ENCODE results near the gene RAB9B. TPM values are rescaled to one million over a fixed set of nuclear protein-coding genes. Genes with fewer than 3 reads are reported as not detected.

Gene RAB9B
- total and polyA plus RNA-seq, 2 donors (not counting 1 experiment from before 2014, with no cell fraction given), result 0.50 to 0.90 TPM

GRCh38 chrX:103780336-103781061, 51.6 kb downstream of the RAB9B start:
- Histone ChIP-seq H3K4me2 (ENCODE audit: extremely low read depth, insufficient read depth, low read length) (no peak overlapping the region), H2AFZ (ENCODE audit: low read length) (no peak overlapping the region), H3K4me3 (replicated peaks in 1 of 4; ENCODE audit: control extremely low read depth in 1 of 4, insufficient read depth in 1 of 4, low read depth in 3 of 4, low read length in 4 of 4) (no peak overlapping the region), H3K27ac (ENCODE audit: insufficient read depth, low read length) (no peak overlapping the region), H3K9ac (ENCODE audit: insufficient read depth, low read length) (no peak overlapping the region), H3K9me3 (ENCODE audit: control insufficient read depth, insufficient read depth, low read depth, low read length) (no peaks in the 10 kb centered on the region), H3K79me2 (ENCODE audit: control insufficient read depth, insufficient read depth, low read length) (no peaks in the 10 kb centered on the region), H3K4me1 (ENCODE audit: control insufficient read depth, extremely low read depth, insufficient read depth, low read length) (no peaks in the 10 kb centered on the region), H4K20me1 (ENCODE audit: control insufficient read depth, extremely low read depth, insufficient read depth, low read length) (no peaks in the 10 kb centered on the region), H3K27me3 (ENCODE audit: control insufficient read depth, insufficient read depth, low read length) (peaks cover 8% of the 10 kb centered on the region), H3K36me3 (ENCODE audit: control insufficient read depth, insufficient read depth, low read length) (no peaks in the 10 kb centered on the region)
- DNase-seq (ENCODE audit: low read depth in 2 of 2), result no peak
- no peak for TF ChIP-seq CTCF (conservative IDR thresholded peaks at IDR 0.05 in 1 of 2, IDR thresholded peaks at IDR 0.05 in 1 of 2; ENCODE audit: low read depth in 1 of 2, low read length in 2 of 2)
- TF ChIP-seq EZH2 (IDR thresholded peaks at IDR 0.05; ENCODE audit: low read length, missing control alignments), result no peak

GRCh38 chrX:103779141-103779789, 52.8 kb downstream of the RAB9B start:
- TF ChIP-seq EZH2 (IDR thresholded peaks at IDR 0.05; ENCODE audit: low read length, missing control alignments) (no peak), CTCF (conservative IDR thresholded peaks at IDR 0.05 in 1 of 2, IDR thresholded peaks at IDR 0.05 in 1 of 2; ENCODE audit: low read depth in 1 of 2, low read length in 2 of 2) (no peak)
- Histone ChIP-seq H3K9ac (ENCODE audit: insufficient read depth, low read length) (no peak overlapping the region), H3K36me3 (ENCODE audit: control insufficient read depth, insufficient read depth, low read length) (no peaks in the 10 kb centered on the region), H3K27ac (ENCODE audit: insufficient read depth, low read length) (no peak overlapping the region), H4K20me1 (ENCODE audit: control insufficient read depth, extremely low read depth, insufficient read depth, low read length) (no peaks in the 10 kb centered on the region), H3K4me1 (ENCODE audit: control insufficient read depth, extremely low read depth, insufficient read depth, low read length) (no peaks in the 10 kb centered on the region), H3K4me2 (ENCODE audit: extremely low read depth, insufficient read depth, low read length) (no peak overlapping the region), H3K27me3 (ENCODE audit: control insufficient read depth, insufficient read depth, low read length) (peaks cover 11% of the 10 kb centered on the region), H3K9me3 (ENCODE audit: control insufficient read depth, insufficient read depth, low read depth, low read length) (no peaks in the 10 kb centered on the region), H3K4me3 (replicated peaks in 1 of 4; ENCODE audit: control extremely low read depth in 1 of 4, insufficient read depth in 1 of 4, low read depth in 3 of 4, low read length in 4 of 4) (no peak overlapping the region), H3K79me2 (ENCODE audit: control insufficient read depth, insufficient read depth, low read length) (no peaks in the 10 kb centered on the region), H2AFZ (ENCODE audit: low read length) (no peak overlapping the region)
- DNase-seq (ENCODE audit: low read depth in 2 of 2), result peak in 1 of 2 donors; percentile 33

GRCh38 chrX:103776546-103776945, 55.5 kb downstream of the RAB9B start, which contains the start of gene PLP1:
Gene PLP1, plus strand, starts transcription at chrX:103776840. Its CDS starts 156 bp downstream, at chrX:103776996.
- no peak within 1 kb of the TSS for H3K4me2 ChIP-seq (ENCODE audit: extremely low read depth, insufficient read depth, low read length)
- H4K20me1 ChIP-seq (ENCODE audit: control insufficient read depth, extremely low read depth, insufficient read depth, low read length), result no peaks in the 10 kb centered on the region
- TF ChIP-seq EZH2 (IDR thresholded peaks at IDR 0.05; ENCODE audit: low read length, missing control alignments), result no peak
- TF ChIP-seq CTCF (conservative IDR thresholded peaks at IDR 0.05 in 1 of 2, IDR thresholded peaks at IDR 0.05 in 1 of 2; ENCODE audit: low read depth in 1 of 2, low read length in 2 of 2), result no peak
- no peak within 1 kb of the TSS for H2AFZ ChIP-seq (ENCODE audit: low read length)
- H3K4me1 ChIP-seq (ENCODE audit: control insufficient read depth, extremely low read depth, insufficient read depth, low read length), result no peaks in the 10 kb centered on the region
- H3K27me3 ChIP-seq (ENCODE audit: control insufficient read depth, insufficient read depth, low read length), result peaks cover 11% of the 10 kb centered on the region
- H3K27ac ChIP-seq (ENCODE audit: insufficient read depth, low read length), result no peak within 1 kb of the TSS
- no peak for DNase-seq (ENCODE audit: low read depth in 2 of 2)
- no peak within 1 kb of the TSS for H3K9ac ChIP-seq (ENCODE audit: insufficient read depth, low read length)
- no peaks in the 10 kb centered on the region for H3K9me3 ChIP-seq (ENCODE audit: control insufficient read depth, insufficient read depth, low read depth, low read length)
- H3K79me2 ChIP-seq (ENCODE audit: control insufficient read depth, insufficient read depth, low read length), result no peaks in the 10 kb centered on the region
- no peak within 1 kb of the TSS for H3K4me3 ChIP-seq (replicated peaks in 1 of 4; ENCODE audit: control extremely low read depth in 1 of 4, insufficient read depth in 1 of 4, low read depth in 3 of 4, low read length in 4 of 4)
- H3K36me3 ChIP-seq (ENCODE audit: control insufficient read depth, insufficient read depth, low read length), result no peaks in the 10 kb centered on the region
